ENCODE measurements around the gene CDX4. TPM values are rescaled to one million over a fixed set of nuclear protein-coding genes. Genes with fewer than 3 reads are reported as not detected.
"Not testable (repeated sequence)": the region's sequence is repeated elsewhere in the genome, so short reads cannot be mapped to it uniquely, and the experiment has no call there.

Gene CDX4
- total RNA-seq, 6 donors from 2014 or later = not detected

GRCh38 chrX:73468376-73468775, 21.5 kb downstream of the CDX4 start:
- ATAC-seq (ENCODE audit: low FRiP score in 2 of 2) (no peak), DNase-seq (no peak)
- TF ChIP-seq CTCF (IDR thresholded peaks at IDR 0.05) (no peak), EP300 (IDR thresholded peaks at IDR 0.05) (no peak), POLR2AphosphoS5 (IDR thresholded peaks at IDR 0.05) (no peak), POLR2A (IDR thresholded peaks at IDR 0.05) (no peak)
- H3K27ac ChIP-seq = no peak overlapping the region
- H3K4me1 ChIP-seq = no peaks in the 10 kb centered on the region
- no peaks in the 10 kb centered on the region for H3K27me3 ChIP-seq
- H3K4me3 ChIP-seq = no peak overlapping the region
- no peaks in the 10 kb centered on the region for H3K9me3 ChIP-seq
- H3K36me3 ChIP-seq = no peaks in the 10 kb centered on the region

GRCh38 chrX:73478961-73479360, 32.1 kb downstream of the CDX4 start:
- no peak for DNase-seq
- TF ChIP-seq POLR2AphosphoS5 (IDR thresholded peaks at IDR 0.05) (no peak), POLR2A (IDR thresholded peaks at IDR 0.05) (no peak), CTCF (IDR thresholded peaks at IDR 0.05) (no peak)
- no peak for ATAC-seq (ENCODE audit: low FRiP score in 2 of 2)
- no peaks in the 10 kb centered on the region for H3K4me1 ChIP-seq
- no peaks in the 10 kb centered on the region for H3K36me3 ChIP-seq
- H3K27me3 ChIP-seq = no peaks in the 10 kb centered on the region
- no peaks in the 10 kb centered on the region for H3K9me3 ChIP-seq
- H3K27ac ChIP-seq = no peak overlapping the region
- 81 to 93% methylated on average over 4 of the region's 4 CpGs for WGBS, 2 donors
- no peak overlapping the region for H3K4me3 ChIP-seq

- no peak for ATAC-seq (ENCODE audit: low FRiP score in 2 of 2)
- no peaks in the 10 kb centered on the region for H3K4me1 ChIP-seq
- no peaks in the 10 kb centered on the region for H3K27me3 ChIP-seq
- no peak overlapping the region for H3K4me3 ChIP-seq
- TF ChIP-seq EP300 (IDR thresholded peaks at IDR 0.05) (no peak), CTCF (IDR thresholded peaks at IDR 0.05) (no peak), POLR2A (IDR thresholded peaks at IDR 0.05) (no peak), POLR2AphosphoS5 (IDR thresholded peaks at IDR 0.05) (no peak)
- H3K36me3 ChIP-seq = no peaks in the 10 kb centered on the region
- no peak overlapping the region for H3K27ac ChIP-seq
- WGBS, 2 donors = 52% methylated on average over 2 of the region's 2 CpGs; no CpG with 5 or more reads in 1 of the 2 donors
- H3K9me3 ChIP-seq = no peaks in the 10 kb centered on the region
- no peak for DNase-seq
These were observed 34.7 kb downstream of the CDX4 start for GRCh38 chrX:73481521-73481920.

- H3K27ac ChIP-seq = no peak overlapping the region
- DNase-seq (no peak), ATAC-seq (ENCODE audit: low FRiP score in 2 of 2) (no peak)
- H3K36me3 ChIP-seq = no peaks in the 10 kb centered on the region
- TF ChIP-seq POLR2A (IDR thresholded peaks at IDR 0.05) (no peak), POLR2AphosphoS5 (IDR thresholded peaks at IDR 0.05) (no peak), EP300 (IDR thresholded peaks at IDR 0.05) (no peak), CTCF (IDR thresholded peaks at IDR 0.05) (no peak)
- H3K9me3 ChIP-seq = no peaks in the 10 kb centered on the region
- WGBS, 2 donors = 66 to 86% methylated on average over 3 of the region's 3 CpGs
- no peak overlapping the region for H3K4me3 ChIP-seq
- H3K4me1 ChIP-seq = no peaks in the 10 kb centered on the region
- no peaks in the 10 kb centered on the region for H3K27me3 ChIP-seq
These were observed 43.8 kb downstream of the CDX4 start for GRCh38 chrX:73490661-73491060.

GRCh38 chrX:73492178-73492577, 45.3 kb downstream of the CDX4 start:
- not testable (repeated sequence) for H3K36me3 ChIP-seq; H3K27me3 ChIP-seq; DNase-seq; H3K27ac ChIP-seq; H3K9me3 ChIP-seq; ATAC-seq (ENCODE audit: low FRiP score in 2 of 2); H3K4me1 ChIP-seq; H3K4me3 ChIP-seq
- whole genome bisulfite sequencing, 2 donors = 61 to 85% methylated on average over 4 of the region's 4 CpGs

Small RNA genes within 50 kb of the gene (small RNA-seq; reads per million reads assigned to genes)
- gene MORF4L1P6 (0 reads per million in 4 donors), gene RNU6-1044P (0 reads per million in 4 donors)

Other genes with a start within 250 kb of the CDX4 start
- gene NAP1L2, start 232.2 kb upstream of the CDX4 start, total RNA-seq = 1 to 10 TPM in 4 of 6 donors, not detected in 2; 1.3 to 2.5 (median 1.5) TPM
- 10 to 100 TPM in 1 of 6 donors, 1 to 10 TPM in 5; 3.4 to 15.1 (median 6.1) TPM for gene CHIC1, start 116.1 kb downstream of the CDX4 start, total RNA-seq